Suprapubic skin (tissue), 4 donors: ENCODE data around the gene RCAN2.

Experiments
- POLR2A ChIP-seq, 2 donors: fragments of 450-650 bp; IDR thresholded peaks; one replicate each; pipeline ENCODE4 v1.6.1; 2017; ENCODE audit warnings: antibody characterized with exemption in 2 of 2, mild to moderate bottlenecking in 2 of 2, moderate library complexity in 2 of 2
- POLR2AphosphoS5 ChIP-seq, 3 donors: sonication (generic); formaldehyde crosslinking; IDR thresholded peaks; one replicate each; pipeline ENCODE4 v1.6.1; 2017; ENCODE audit warnings: antibody characterized with exemption in 3 of 3
- TF ChIP-seq, protein P1 (sequence below), 2 donors: fragments of 200-600 bp in 1 of 2; fragments of 450-650 bp in 1 of 2; sonication (generic) in 1 of 2; IDR thresholded peaks; one replicate each; pipeline ENCODE4 v1.5.1; 2016 to 2019; ENCODE audit warnings: antibody characterized with exemption in 2 of 2, mild to moderate bottlenecking in 1 of 2, moderate library complexity in 1 of 2

GRCh38 chr6:46244670-46245069, 246.6 kb downstream of the RCAN2 start:
- TF ChIP-seq POLR2AphosphoS5 (IDR thresholded peaks at IDR 0.05) (no peak), POLR2A (IDR thresholded peaks at IDR 0.05) (no peak)
- TF ChIP-seq, protein P1, sequence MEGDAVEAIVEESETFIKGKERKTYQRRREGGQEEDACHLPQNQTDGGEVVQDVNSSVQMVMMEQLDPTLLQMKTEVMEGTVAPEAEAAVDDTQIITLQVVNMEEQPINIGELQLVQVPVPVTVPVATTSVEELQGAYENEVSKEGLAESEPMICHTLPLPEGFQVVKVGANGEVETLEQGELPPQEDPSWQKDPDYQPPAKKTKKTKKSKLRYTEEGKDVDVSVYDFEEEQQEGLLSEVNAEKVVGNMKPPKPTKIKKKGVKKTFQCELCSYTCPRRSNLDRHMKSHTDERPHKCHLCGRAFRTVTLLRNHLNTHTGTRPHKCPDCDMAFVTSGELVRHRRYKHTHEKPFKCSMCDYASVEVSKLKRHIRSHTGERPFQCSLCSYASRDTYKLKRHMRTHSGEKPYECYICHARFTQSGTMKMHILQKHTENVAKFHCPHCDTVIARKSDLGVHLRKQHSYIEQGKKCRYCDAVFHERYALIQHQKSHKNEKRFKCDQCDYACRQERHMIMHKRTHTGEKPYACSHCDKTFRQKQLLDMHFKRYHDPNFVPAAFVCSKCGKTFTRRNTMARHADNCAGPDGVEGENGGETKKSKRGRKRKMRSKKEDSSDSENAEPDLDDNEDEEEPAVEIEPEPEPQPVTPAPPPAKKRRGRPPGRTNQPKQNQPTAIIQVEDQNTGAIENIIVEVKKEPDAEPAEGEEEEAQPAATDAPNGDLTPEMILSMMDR (IDR thresholded peaks at IDR 0.05) = no peak
